Left ventricle myocardium inferior (tissue), 1 donor: ENCODE data around the gene PLA2G4A. TPM values are rescaled to one million over a fixed set of nuclear protein-coding genes. Genes with fewer than 3 reads are reported as not detected.

Experiments
- DNase-seq: peaks from one replicate; pipeline ENCODE4 v3.0.0-alpha.2; 2020
- H3K27ac ChIP-seq: fragments of 200-600 bp; replicated peaks from 2 replicates; pipeline ENCODE4 v1.8.0; 2021
- H3K27me3 ChIP-seq: fragments of 200-600 bp; 2 replicates; pipeline ENCODE4 v1.8.0; 2021; ENCODE audit warnings: low read depth
- H3K36me3 ChIP-seq: fragments of 200-600 bp; 2 replicates; pipeline ENCODE4 v1.8.0; 2021
- H3K4me1 ChIP-seq: fragments of 200-600 bp; 2 replicates; pipeline ENCODE4 v1.8.0; 2021
- H3K4me3 ChIP-seq: fragments of 200-600 bp; 2 replicates; pipeline ENCODE4 v1.8.0; 2021; ENCODE audit warnings: mild to moderate bottlenecking, moderate library complexity
- H3K9me3 ChIP-seq: fragments of 200-600 bp; replicated peaks from 2 replicates; pipeline ENCODE4 v1.8.0; 2021
- CTCF ChIP-seq: fragments of 200-600 bp; IDR thresholded peaks from 2 replicates; pipeline ENCODE4 v1.8.0; 2021; ENCODE audit warnings: antibody characterized with exemption, mild to moderate bottlenecking, borderline replicate concordance
- intact Hi-C: fragments of 100-400 bp; cut with micrococcal nuclease; formaldehyde crosslinking; loops from one replicate; pipeline ENCODE4 v1.11.0; 2022
- total RNA-seq: library from RNA; stranded (reverse); fragmentation: NEBNext Ultra II Directional; extraction: Animal tissue kit (Norgen Biotek cat#: 25700); gene quantifications from one replicate; pipeline ENCODE4 v1.2.1, GENCODE V29; 2021
- donor health status: DM: no; HTN: yes; CAD: no; lungs with severe emphysema.

The PLA2G4A gene
- total RNA-seq, 1 donor from 2014 or later, result 2.7 TPM

GRCh38 chr1:187001198-187001889 lies 172.6 kb downstream of the PLA2G4A start:
- DNase-seq, result no peak
- no peak overlapping the region for H3K4me3 ChIP-seq
- H3K36me3 ChIP-seq, result no peaks in the 10 kb centered on the region
- H3K27me3 ChIP-seq, result peaks cover 12% of the 10 kb centered on the region
- no peaks in the 10 kb centered on the region for H3K4me1 ChIP-seq
- intact Hi-C loops, result no loop called here
- H3K9me3 ChIP-seq, result peaks cover 5% of the 10 kb centered on the region
- no peak overlapping the region for H3K27ac ChIP-seq
- no peak for TF ChIP-seq CTCF

- DNase-seq, result no peak
- Histone ChIP-seq H3K27me3 (peaks cover 12% of the 10 kb centered on the region), H3K27ac (no peak overlapping the region), H3K9me3 (peaks cover 20% of the 10 kb centered on the region), H3K4me3 (no peak overlapping the region), H3K36me3 (no peaks in the 10 kb centered on the region), H3K4me1 (no peaks in the 10 kb centered on the region)
- no peak for TF ChIP-seq CTCF
- intact Hi-C loops, result no loop called here
Observed at GRCh38 chr1:187003353-187003752, 174.6 kb downstream of the PLA2G4A start.

- intact Hi-C loops, result no loop called here
- TF ChIP-seq CTCF, result no peak
- peaks cover 29% of the 10 kb centered on the region for H3K9me3 ChIP-seq
- H3K36me3 ChIP-seq, result no peaks in the 10 kb centered on the region
- DNase-seq, result no peak
- no peak overlapping the region for H3K27ac ChIP-seq
- no peaks in the 10 kb centered on the region for H3K4me1 ChIP-seq
- no peak overlapping the region for H3K4me3 ChIP-seq
- no peaks in the 10 kb centered on the region for H3K27me3 ChIP-seq
Observed at GRCh38 chr1:187006896-187007295, 178.1 kb downstream of the PLA2G4A start.

- TF ChIP-seq CTCF, result no peak
- H3K36me3 ChIP-seq, result no peaks in the 10 kb centered on the region
- DNase-seq, result no peak
- H3K4me1 ChIP-seq, result no peaks in the 10 kb centered on the region
- H3K9me3 ChIP-seq, result peaks cover 29% of the 10 kb centered on the region
- no peak overlapping the region for H3K27ac ChIP-seq
- H3K27me3 ChIP-seq, result no peaks in the 10 kb centered on the region
- no peak overlapping the region for H3K4me3 ChIP-seq
- intact Hi-C loops, result no loop called here
Observed at GRCh38 chr1:187009320-187009719, 180.6 kb downstream of the PLA2G4A start.

- H3K4me1 ChIP-seq, result no peaks in the 10 kb centered on the region
- H3K36me3 ChIP-seq, result no peaks in the 10 kb centered on the region
- H3K27me3 ChIP-seq, result no peaks in the 10 kb centered on the region
- no peak for DNase-seq
- no peak overlapping the region for H3K4me3 ChIP-seq
- no peak overlapping the region for H3K27ac ChIP-seq
- intact Hi-C loops, result no loop called here
- no peak for TF ChIP-seq CTCF
- H3K9me3 ChIP-seq, result peaks cover 29% of the 10 kb centered on the region
Observed at GRCh38 chr1:187010571-187011309, 182.0 kb downstream of the PLA2G4A start.
